ENCODE measurements around the gene GPS2. TPM values are rescaled to one million over a fixed set of nuclear protein-coding genes. Genes with fewer than 3 reads are reported as not detected.

GPS2 gene
- total RNA-seq, 1 donor from 2014 or later, result 76.0 TPM

DNA sequence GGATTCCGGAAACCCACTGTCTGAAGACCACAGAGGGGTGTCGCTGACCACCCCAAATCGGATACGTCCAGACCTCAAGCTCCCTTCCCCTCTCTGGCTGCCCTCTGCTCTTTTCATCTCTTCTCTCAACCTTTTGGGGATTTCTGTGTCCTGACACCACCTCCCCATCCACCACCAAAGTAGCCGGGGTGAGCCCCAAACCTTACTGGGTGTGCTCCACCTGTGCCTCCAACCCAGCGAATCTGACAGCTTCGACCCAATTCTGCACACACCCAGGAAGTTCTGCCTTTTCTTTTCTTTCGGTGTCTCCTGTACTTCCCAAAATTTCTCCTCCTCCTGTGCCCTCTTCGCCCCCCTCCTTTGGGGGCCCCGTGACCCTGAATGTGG lies 37.3 kb upstream of the GPS2 start:
- H3K27me3 ChIP-seq (ENCODE audit: control insufficient read depth, insufficient read depth, low read length), result no peaks in the 10 kb centered on the region
- DNase-seq (ENCODE audit: low read depth), result no peak
- TF ChIP-seq, protein P1, sequence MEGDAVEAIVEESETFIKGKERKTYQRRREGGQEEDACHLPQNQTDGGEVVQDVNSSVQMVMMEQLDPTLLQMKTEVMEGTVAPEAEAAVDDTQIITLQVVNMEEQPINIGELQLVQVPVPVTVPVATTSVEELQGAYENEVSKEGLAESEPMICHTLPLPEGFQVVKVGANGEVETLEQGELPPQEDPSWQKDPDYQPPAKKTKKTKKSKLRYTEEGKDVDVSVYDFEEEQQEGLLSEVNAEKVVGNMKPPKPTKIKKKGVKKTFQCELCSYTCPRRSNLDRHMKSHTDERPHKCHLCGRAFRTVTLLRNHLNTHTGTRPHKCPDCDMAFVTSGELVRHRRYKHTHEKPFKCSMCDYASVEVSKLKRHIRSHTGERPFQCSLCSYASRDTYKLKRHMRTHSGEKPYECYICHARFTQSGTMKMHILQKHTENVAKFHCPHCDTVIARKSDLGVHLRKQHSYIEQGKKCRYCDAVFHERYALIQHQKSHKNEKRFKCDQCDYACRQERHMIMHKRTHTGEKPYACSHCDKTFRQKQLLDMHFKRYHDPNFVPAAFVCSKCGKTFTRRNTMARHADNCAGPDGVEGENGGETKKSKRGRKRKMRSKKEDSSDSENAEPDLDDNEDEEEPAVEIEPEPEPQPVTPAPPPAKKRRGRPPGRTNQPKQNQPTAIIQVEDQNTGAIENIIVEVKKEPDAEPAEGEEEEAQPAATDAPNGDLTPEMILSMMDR (IDR thresholded peaks at IDR 0.05; ENCODE audit: insufficient read depth, low read length, poor library complexity, severe bottlenecking), result no peak
- peak overlapping the region; percentile 89 for H3K4me3 ChIP-seq (ENCODE audit: low read depth, low read length)
- no peaks in the 10 kb centered on the region for H3K36me3 ChIP-seq (ENCODE audit: control insufficient read depth, insufficient read depth, low read length)

DNA sequence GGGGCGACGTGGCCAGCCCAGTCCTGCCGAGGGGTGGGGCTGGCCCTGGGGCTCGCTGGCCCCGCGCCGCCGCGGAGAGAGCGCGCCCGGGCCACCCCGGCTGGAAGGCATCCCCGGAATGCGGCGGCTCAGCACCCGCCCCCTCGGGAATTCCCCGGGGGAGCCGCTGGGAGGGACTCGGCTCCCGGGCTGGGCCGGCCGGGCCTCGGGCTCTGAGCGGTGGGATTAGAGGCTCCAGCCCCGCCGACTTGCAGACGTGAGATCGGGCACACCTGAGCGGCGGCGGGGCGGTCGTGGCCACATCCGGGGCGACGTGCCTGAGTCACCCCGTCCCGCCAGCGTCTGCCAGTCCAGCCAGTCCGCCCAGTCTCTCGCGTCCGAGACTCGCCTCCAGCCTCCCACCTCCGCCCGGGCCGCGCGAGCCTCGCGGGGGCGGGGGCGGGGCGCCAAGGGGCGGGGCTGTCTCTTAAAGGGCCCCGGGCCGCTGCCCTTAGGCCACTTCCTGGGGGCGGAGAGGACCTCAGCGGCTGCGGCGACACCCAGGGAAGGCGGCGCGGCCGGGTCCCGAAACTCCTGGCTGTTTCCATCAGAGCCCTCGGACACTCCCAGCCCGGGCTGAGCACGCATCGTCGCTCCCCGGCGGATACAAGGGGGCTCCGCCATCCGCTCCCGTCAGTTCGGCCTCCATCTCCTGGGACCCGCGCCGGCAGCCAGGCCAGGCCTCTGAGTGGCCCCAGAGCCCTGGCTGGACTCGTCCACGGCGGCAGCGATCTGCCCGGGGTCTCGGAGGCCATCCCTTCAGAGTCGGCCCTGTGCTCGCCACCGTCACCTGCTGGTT lies 36.7 kb upstream of the GPS2 start, which contains the start of gene KCTD11:
Gene KCTD11 (plus strand): TSS at position 498 of the 838 bp plus-strand sequence.
- Histone ChIP-seq H3K27me3 (ENCODE audit: control insufficient read depth, insufficient read depth, low read length) (no peaks in the 10 kb centered on the region), H3K36me3 (ENCODE audit: control insufficient read depth, insufficient read depth, low read length) (no peaks in the 10 kb centered on the region), H3K4me3 (ENCODE audit: low read depth, low read length) (peak within 1 kb of the TSS; percentile 89)
- TF ChIP-seq, protein P1 (IDR thresholded peaks at IDR 0.05; ENCODE audit: insufficient read depth, low read length, poor library complexity, severe bottlenecking), result peak; percentile 75
- peak; percentile 62 for DNase-seq (ENCODE audit: low read depth)

DNA sequence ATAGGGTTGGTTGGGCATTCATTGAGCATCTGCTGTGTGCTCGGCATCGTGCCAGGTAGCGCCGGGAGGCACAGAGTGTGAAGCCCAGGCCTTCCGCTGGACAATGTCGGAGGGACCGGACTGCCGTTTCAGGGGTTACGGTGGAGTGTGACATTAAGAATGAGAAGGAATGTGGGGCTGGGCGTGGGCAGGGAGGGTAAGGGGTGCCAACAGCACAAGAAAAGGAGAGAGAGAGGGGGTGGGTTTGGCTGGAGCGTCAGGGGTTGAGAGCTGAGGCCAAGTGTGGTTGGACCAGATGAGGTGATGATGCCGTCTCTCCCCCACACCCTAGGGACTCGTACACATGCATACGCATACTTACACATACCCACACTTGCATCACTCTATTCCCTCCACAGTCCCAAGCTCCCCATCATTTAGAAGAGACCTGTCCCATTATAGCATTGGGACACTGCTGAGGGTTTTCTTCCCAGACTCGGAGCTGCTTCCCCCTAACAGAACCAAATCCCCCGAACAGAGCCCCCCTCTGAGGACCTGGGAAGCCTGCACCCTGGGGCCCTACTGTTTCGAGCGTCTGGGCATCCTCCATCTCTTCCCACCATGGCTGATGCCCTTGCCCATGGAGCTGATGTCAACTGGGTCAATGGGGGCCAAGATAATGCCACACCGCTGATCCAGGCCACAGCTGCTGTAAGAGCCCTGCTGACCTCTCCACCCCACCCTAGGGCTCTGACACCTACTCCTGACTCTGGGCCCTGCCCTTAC lies 33.5 kb upstream of the GPS2 start:
- no peaks in the 10 kb centered on the region for H3K36me3 ChIP-seq (ENCODE audit: control insufficient read depth, insufficient read depth, low read length)
- H3K27me3 ChIP-seq (ENCODE audit: control insufficient read depth, insufficient read depth, low read length), result peaks cover 6% of the 10 kb centered on the region
- DNase-seq (ENCODE audit: low read depth), result no peak
- H3K4me3 ChIP-seq (ENCODE audit: low read depth, low read length), result no peak overlapping the region
- TF ChIP-seq, protein P1 (IDR thresholded peaks at IDR 0.05; ENCODE audit: insufficient read depth, low read length, poor library complexity, severe bottlenecking), result no peak

DNA sequence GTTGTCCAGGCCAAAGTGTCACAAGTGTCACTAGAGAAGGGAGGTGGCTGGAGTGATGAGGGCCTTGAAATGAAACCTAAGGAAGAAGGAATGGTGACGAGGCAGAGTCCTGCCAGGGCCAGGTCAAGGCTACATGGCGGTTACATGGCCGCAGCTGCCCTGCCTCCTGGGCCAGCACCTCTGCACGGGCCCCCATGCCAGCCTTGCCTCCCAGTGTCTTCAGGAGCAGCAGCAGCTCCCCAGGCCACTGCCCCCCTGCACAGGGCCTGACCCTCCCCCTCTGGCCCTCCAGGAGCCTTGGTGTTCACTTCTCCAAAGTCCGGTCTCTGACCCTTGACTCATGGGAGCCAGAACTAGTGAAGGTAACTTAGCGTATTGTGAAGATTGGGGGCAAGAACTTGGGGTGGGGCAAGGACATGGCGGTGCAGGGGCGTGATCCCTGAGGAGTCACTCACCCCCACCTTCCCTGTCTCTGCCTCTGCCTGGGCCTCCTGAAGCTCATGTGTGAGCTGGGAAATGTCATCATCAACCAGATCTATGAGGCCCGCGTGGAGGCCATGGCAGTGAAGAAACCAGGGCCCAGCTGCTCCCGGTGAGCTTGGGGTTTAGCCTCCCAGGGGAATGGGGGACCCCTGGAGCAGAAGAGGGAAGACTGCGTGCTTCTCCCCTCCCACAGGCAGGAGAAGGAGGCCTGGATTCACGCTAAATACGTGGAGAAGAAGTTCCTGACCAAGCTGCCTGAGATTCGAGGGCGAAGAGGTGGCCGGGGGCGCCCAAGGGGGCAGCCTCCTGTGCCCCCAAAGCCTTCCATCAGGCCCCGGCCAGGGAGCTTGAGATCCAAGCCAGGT lies 32.7 kb upstream of the GPS2 start:
- TF ChIP-seq, protein P1 (IDR thresholded peaks at IDR 0.05; ENCODE audit: insufficient read depth, low read length, poor library complexity, severe bottlenecking), result no peak
- no peaks in the 10 kb centered on the region for H3K36me3 ChIP-seq (ENCODE audit: control insufficient read depth, insufficient read depth, low read length)
- DNase-seq (ENCODE audit: low read depth), result no peak
- H3K4me3 ChIP-seq (ENCODE audit: low read depth, low read length), result no peak overlapping the region
- peaks cover 9% of the 10 kb centered on the region for H3K27me3 ChIP-seq (ENCODE audit: control insufficient read depth, insufficient read depth, low read length)

DNA sequence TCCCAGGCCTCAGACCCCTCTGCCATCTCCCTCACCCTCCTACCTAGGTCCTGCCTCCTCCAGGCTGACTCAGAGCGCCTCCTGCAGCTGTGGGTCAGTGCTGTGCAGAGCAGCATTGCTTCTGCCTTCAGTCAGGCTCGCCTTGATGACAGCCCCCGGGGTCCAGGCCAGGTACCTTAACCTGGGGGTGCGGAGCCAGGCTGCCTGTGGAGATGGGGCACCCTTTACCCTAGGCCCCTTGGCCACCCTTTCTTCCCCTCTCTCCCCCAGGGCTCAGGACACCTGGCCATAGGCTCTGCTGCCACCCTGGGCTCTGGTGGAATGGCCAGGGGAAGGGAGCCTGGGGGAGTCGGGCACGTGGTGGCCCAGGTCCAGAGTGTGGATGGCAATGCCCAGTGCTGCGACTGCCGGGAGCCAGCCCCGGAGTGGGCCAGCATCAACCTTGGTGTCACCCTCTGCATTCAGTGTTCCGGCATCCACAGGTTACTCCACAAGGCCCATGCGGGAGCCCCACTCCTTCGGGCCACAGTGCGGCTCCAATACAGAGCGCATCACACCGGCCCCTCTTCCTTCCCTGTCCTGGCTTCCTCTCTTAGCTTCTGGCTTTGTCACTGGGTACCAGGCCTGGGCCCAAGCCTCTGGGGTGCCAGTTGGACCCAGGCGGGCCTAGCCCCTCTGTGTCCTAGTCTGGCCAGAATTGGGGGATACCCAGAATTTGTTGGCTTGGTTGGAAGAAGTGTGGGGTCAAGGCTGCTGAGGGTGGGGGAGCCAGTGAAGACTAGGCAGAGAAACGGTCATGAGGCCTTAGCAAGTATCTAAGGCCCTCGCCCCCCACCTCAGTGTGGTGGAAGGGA lies 31.8 kb upstream of the GPS2 start:
- no peak for DNase-seq (ENCODE audit: low read depth)
- TF ChIP-seq, protein P1 (IDR thresholded peaks at IDR 0.05; ENCODE audit: insufficient read depth, low read length, poor library complexity, severe bottlenecking), result no peak

More for the DNA sequence above, 31.8 kb upstream of the GPS2 start:
- H3K4me3 ChIP-seq (ENCODE audit: low read depth, low read length), result no peak overlapping the region
- no peaks in the 10 kb centered on the region for H3K36me3 ChIP-seq (ENCODE audit: control insufficient read depth, insufficient read depth, low read length)
- H3K27me3 ChIP-seq (ENCODE audit: control insufficient read depth, insufficient read depth, low read length), result peaks cover 9% of the 10 kb centered on the region
